HUES6 (cell line): ENCODE results near the gene PPP3R2.
"Not testable (repeated sequence)": the region's sequence is repeated elsewhere in the genome, so short reads cannot be mapped to it uniquely, and the experiment has no call there.

Experiments used
- H3K27ac ChIP-seq: 2 replicates; pipeline ENCODE4 v1.7.0; 2013; ENCODE audit warnings: low read depth, mild to moderate bottlenecking, low read length, inconsistent platforms
- H3K27me3 ChIP-seq: 2 replicates; pipeline ENCODE4 v1.6.1; 2013; ENCODE audit warnings: low read length; ENCODE audit not compliant: control insufficient read depth, insufficient read depth
- H3K36me3 ChIP-seq: 2 replicates; pipeline ENCODE4 v1.6.1; 2013; ENCODE audit warnings: low read length; ENCODE audit not compliant: control insufficient read depth, insufficient read depth
- H3K4me1 ChIP-seq: 2 replicates; pipeline ENCODE4 v1.6.1; 2013; ENCODE audit warnings: low read length; ENCODE audit not compliant: control insufficient read depth, insufficient read depth
- H3K4me3 ChIP-seq: 2 replicates; pipeline ENCODE4 v1.5.1; 2013; ENCODE audit warnings: low read depth, low read length
- H3K9ac ChIP-seq: one replicate; pipeline ENCODE4 v1.6.1; 2013; ENCODE audit warnings: mild to moderate bottlenecking, low read length
- H3K9me3 ChIP-seq: 2 replicates; pipeline ENCODE4 v1.6.1; 2013; ENCODE audit warnings: low read depth, low read length; ENCODE audit not compliant: control insufficient read depth, insufficient read depth

PPP3R2 gene

GRCh38 chr9:101567725-101568350, 26.9 kb downstream of the PPP3R2 start:
- Histone ChIP-seq H3K27ac (no peak overlapping the region), H3K27me3 (no peaks in the 10 kb centered on the region), H3K4me1 (peaks cover 25% of the 10 kb centered on the region), H3K36me3 (peaks cover 59% of the 10 kb centered on the region), H3K9me3 (no peaks in the 10 kb centered on the region), H3K4me3 (no peak overlapping the region), H3K9ac (no peak overlapping the region)

- Histone ChIP-seq H3K4me3 (no peak overlapping the region), H3K4me1 (peaks cover 18% of the 10 kb centered on the region), H3K27ac (no peak overlapping the region), H3K9ac (no peak overlapping the region), H3K27me3 (no peaks in the 10 kb centered on the region), H3K9me3 (no peaks in the 10 kb centered on the region), H3K36me3 (peaks cover 66% of the 10 kb centered on the region)
These were observed 27.7 kb downstream of the PPP3R2 start for GRCh38 chr9:101566904-101567724.

GRCh38 chr9:101564252-101564651, 30.5 kb downstream of the PPP3R2 start:
- Histone ChIP-seq H3K27me3 (no peaks in the 10 kb centered on the region), H3K27ac (no peak overlapping the region), H3K4me1 (no peaks in the 10 kb centered on the region), H3K9me3 (no peaks in the 10 kb centered on the region), H3K4me3 (no peak overlapping the region), H3K9ac (no peak overlapping the region), H3K36me3 (peaks cover 86% of the 10 kb centered on the region)

- Histone ChIP-seq H3K4me3 (no peak overlapping the region), H3K4me1 (no peaks in the 10 kb centered on the region), H3K9ac (no peak overlapping the region), H3K36me3 (peaks cover 94% of the 10 kb centered on the region), H3K27me3 (no peaks in the 10 kb centered on the region), H3K27ac (no peak overlapping the region), H3K9me3 (no peaks in the 10 kb centered on the region)
These were observed 31.8 kb downstream of the PPP3R2 start for GRCh38 chr9:101562966-101563365.

- Histone ChIP-seq H3K27ac (no peak overlapping the region), H3K9me3 (no peaks in the 10 kb centered on the region), H3K9ac (no peak overlapping the region), H3K27me3 (no peaks in the 10 kb centered on the region), H3K36me3 (peaks cover 96% of the 10 kb centered on the region), H3K4me1 (no peaks in the 10 kb centered on the region), H3K4me3 (no peak overlapping the region)
These were observed 33.0 kb downstream of the PPP3R2 start for GRCh38 chr9:101561740-101562139.

GRCh38 chr9:101549472-101550098, 45.2 kb downstream of the PPP3R2 start:
- H3K4me1 ChIP-seq, H3K27me3 ChIP-seq, H3K4me3 ChIP-seq, H3K9me3 ChIP-seq, H3K9ac ChIP-seq, H3K27ac ChIP-seq: not testable (repeated sequence)
- H3K36me3 ChIP-seq: peaks cover 90% of the 10 kb centered on the region

- no peak overlapping the region for H3K9ac ChIP-seq
- H3K27ac ChIP-seq: no peak overlapping the region
- H3K9me3 ChIP-seq: no peaks in the 10 kb centered on the region
- H3K36me3 ChIP-seq: peaks cover 76% of the 10 kb centered on the region
- no peaks in the 10 kb centered on the region for H3K27me3 ChIP-seq
- no peak overlapping the region for H3K4me3 ChIP-seq
- no peaks in the 10 kb centered on the region for H3K4me1 ChIP-seq
These were observed 51.6 kb downstream of the PPP3R2 start for GRCh38 chr9:101543098-101543735.
